RWPE1 (cell line): Measurements from ENCODE around the gene SMC6.

Source experiments
- CTCF ChIA-PET: fragments of 350-600 bp; sonication (Branson Sonifier 250); formaldehyde crosslinking; extraction: SDS; loops from one replicate; lab custom pipeline; 2021; lab: Yijun Ruan, JAX
- POLR2A ChIA-PET: fragments of 400-600 bp; formaldehyde crosslinking; extraction: SDS; loops from one replicate; lab custom pipeline; 2020; ENCODE audit warnings: antibody characterized with exemption; ENCODE audit not compliant: low non-redundant PET; lab: Yijun Ruan, JAX
- DNase-seq: peaks from one replicate; pipeline ENCODE4 v3.0.0; 2012; ENCODE audit warnings: low spot score
- H3K27ac ChIP-seq: fragments of 450-650 bp; 2 replicates; pipeline ENCODE4 v1.5.1; 2017
- CTCF ChIP-seq: fragments of 450-650 bp; conservative IDR thresholded peaks from 2 replicates; pipeline ENCODE4 v1.5.1; 2017; ENCODE audit warnings: low read depth, mild to moderate bottlenecking

The SMC6 gene

GRCh38 chr2:17768894-17769293 lies 15.3 kb upstream of the SMC6 start:
- CTCF ChIA-PET = no interaction called here
- POLR2A ChIA-PET = no interaction called here
- H3K27ac ChIP-seq = no peak overlapping the region
- no peak for DNase-seq
- no peak for TF ChIP-seq CTCF

GRCh38 chr2:17765398-17765797 lies 11.8 kb upstream of the SMC6 start:
- DNase-seq = no peak
- no peak for TF ChIP-seq CTCF
- no peak overlapping the region for H3K27ac ChIP-seq
- CTCF ChIA-PET = interaction anchor here (0.7 kb wide), 1 partner anchor 41 kb away, joined by 3 read pairs; no protein-coding TSS in a partner anchor
- POLR2A ChIA-PET = no interaction called here

GRCh38 chr2:17763641-17764333 lies 10.2 kb upstream of the SMC6 start:
- POLR2A ChIA-PET = no interaction called here
- CTCF ChIA-PET = no interaction called here
- H3K27ac ChIP-seq = no peak overlapping the region
- no peak for DNase-seq
- TF ChIP-seq CTCF = no peak

- POLR2A ChIA-PET = no interaction called here
- no peak for TF ChIP-seq CTCF
- DNase-seq = no peak
- CTCF ChIA-PET = interaction anchor here (0.9 kb wide), 1 partner anchor 14 kb away, joined by 3 read pairs; no protein-coding TSS in a partner anchor
- H3K27ac ChIP-seq = no peak overlapping the region
Observed at GRCh38 chr2:17762451-17762850, 8.8 kb upstream of the SMC6 start.

DNA sequence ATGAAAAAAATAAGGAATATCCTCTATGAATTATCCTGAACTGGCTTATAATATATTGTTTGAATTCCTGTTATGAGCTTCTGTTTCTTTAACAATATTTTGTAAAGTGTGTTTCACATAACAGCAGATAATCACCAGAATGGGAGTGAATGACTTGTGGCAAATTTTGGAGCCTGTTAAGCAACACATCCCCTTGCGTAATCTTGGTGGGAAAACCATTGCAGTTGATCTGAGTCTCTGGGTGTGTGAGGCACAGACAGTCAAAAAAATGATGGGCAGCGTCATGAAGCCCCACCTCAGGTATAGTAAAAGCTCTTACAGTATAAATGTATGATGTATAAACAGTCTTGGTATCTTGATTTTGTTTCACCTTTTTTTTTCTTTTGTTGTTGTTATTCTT lies 6.2 kb upstream of the SMC6 start:
- TF ChIP-seq CTCF = no peak
- POLR2A ChIA-PET = no interaction called here
- CTCF ChIA-PET = no interaction called here
- no peak for DNase-seq
- no peak overlapping the region for H3K27ac ChIP-seq

GRCh38 chr2:17758118-17758517 lies 4.5 kb upstream of the SMC6 start:
- POLR2A ChIA-PET = no interaction called here
- CTCF ChIA-PET = no interaction called here
- no peak overlapping the region for H3K27ac ChIP-seq
- no peak for TF ChIP-seq CTCF
- no peak for DNase-seq
